GM12892 (cell line): ENCODE data around the gene FOXL1.

Source experiments
- POLR2A ChIP-seq: IDR thresholded peaks from 2 replicates; pipeline ENCODE4 v1.6.1; 2011; ENCODE audit warnings: low read depth, low read length, control low read depth
- POLR2AphosphoS5 ChIP-seq: IDR thresholded peaks from 2 replicates; pipeline ENCODE4 v1.6.1; 2011; ENCODE audit warnings: low read depth, low read length, control low read depth

DNA sequence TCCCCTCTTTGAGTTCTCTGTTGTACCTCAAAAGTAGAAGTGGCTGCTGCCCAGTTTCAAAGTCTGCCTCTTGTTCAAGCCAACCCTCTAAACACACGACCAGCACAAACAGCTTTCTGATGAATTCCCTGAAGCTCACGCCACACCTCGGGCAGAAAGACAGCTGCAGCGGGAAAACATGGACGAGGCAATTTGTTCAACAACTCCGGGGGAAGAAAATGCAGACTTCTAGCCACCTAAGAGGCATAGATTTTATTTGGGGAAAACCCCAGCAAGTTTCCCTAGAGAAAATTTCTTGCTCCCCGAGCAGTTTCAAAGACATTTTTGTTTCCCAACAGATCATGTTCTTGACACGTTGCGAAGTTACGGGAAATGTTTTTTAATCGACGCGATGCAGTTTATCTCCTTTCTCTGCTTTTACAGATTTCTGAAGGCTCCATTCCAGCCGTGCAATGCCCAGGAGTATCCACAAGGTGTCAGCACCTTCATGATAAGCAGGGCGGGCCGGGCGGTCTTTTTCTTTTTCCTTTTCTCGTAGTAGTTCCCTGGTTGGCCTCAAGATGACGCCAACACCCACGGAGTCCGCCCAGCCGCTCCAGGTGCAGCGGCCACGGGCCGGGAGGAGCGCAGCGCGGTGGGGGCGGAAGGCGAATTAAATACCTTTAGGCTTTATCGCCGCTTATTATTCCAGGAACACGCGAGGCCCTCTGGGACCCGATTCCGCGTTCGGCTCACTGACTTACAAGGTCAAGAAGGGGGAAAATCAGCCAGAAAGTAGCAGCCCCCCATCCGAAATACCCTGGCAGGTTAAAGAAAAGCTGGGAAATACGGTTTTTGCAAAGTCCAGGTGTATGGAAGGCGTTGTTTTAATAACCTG is 14.6 kb upstream of the FOXL1 start:
- TF ChIP-seq POLR2AphosphoS5 (no peak), POLR2A (no peak)
